Stimulated activated memory B cell treated with anti-CD40 and anti-IgM and Interleukin-4, amounts not matched to agents 10 μg/mL and 1 μg/mL and 100 μg/mL, for 72 hours (primary cell): ENCODE measurements around the gene TSPEAR.

ENCODE experiments used
- ATAC-seq: fragments of 150-1000 bp; cut with Tn5 transposase; 2 replicates; pipeline ENCODE4 v1.10.0; 2021
- H3K27ac Mint-ChIP-seq: one replicate; pipeline ENCODE4 v1.8.0; 2022; ENCODE audit warnings: mild to moderate bottlenecking, mixed read lengths
- H3K27me3 Mint-ChIP-seq: one replicate; pipeline ENCODE4 v1.8.0; 2022; ENCODE audit warnings: mixed read lengths
- H3K36me3 Mint-ChIP-seq: one replicate; pipeline ENCODE4 v1.8.0; 2022; ENCODE audit warnings: mixed read lengths
- H3K4me1 Mint-ChIP-seq: one replicate; pipeline ENCODE4 v1.8.0; 2022; ENCODE audit warnings: mixed read lengths
- H3K4me3 Mint-ChIP-seq: one replicate; pipeline ENCODE4 v1.8.0; 2022; ENCODE audit warnings: mild to moderate bottlenecking, moderate library complexity, mixed read lengths
- H3K9me3 Mint-ChIP-seq: one replicate; pipeline ENCODE4 v1.8.0; 2022; ENCODE audit warnings: mixed read lengths

Gene TSPEAR

DNA sequence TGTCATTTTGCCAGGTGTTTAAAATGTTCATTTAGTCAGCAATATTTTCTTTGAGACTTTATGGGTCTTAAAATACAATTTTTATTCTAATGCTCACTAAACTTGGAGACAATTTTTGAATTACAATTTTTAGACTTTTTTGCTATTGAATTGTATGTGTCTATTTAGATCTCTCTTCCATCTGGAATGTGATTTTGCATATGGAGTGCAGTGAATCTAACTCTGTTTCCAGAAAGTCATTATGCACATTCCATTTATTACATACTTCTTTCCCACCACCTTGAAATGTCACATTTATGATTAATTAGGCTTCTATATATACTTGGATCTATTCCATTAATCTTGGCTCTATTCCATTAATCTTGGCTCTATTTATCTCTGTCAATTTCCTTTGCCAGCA lies 5.6 kb upstream of the TSPEAR start:
- no peaks in the 10 kb centered on the region for H3K9me3 Mint-ChIP-seq
- no peaks in the 10 kb centered on the region for H3K4me1 Mint-ChIP-seq
- H3K27me3 Mint-ChIP-seq: peaks cover 75% of the 10 kb centered on the region
- ATAC-seq: no peak
- H3K27ac Mint-ChIP-seq: no peak overlapping the region
- H3K36me3 Mint-ChIP-seq: no peaks in the 10 kb centered on the region
- H3K4me3 Mint-ChIP-seq: no peak overlapping the region

- no peak for ATAC-seq
- Mint-ChIP-seq H3K9me3 (no peaks in the 10 kb centered on the region), H3K27me3 (peaks cover 75% of the 10 kb centered on the region), H3K4me1 (no peaks in the 10 kb centered on the region), H3K27ac (no peak overlapping the region), H3K4me3 (no peak overlapping the region), H3K36me3 (no peaks in the 10 kb centered on the region)
Measured at GRCh38 chr21:44714905-44715304, 3.5 kb upstream of the TSPEAR start.

DNA sequence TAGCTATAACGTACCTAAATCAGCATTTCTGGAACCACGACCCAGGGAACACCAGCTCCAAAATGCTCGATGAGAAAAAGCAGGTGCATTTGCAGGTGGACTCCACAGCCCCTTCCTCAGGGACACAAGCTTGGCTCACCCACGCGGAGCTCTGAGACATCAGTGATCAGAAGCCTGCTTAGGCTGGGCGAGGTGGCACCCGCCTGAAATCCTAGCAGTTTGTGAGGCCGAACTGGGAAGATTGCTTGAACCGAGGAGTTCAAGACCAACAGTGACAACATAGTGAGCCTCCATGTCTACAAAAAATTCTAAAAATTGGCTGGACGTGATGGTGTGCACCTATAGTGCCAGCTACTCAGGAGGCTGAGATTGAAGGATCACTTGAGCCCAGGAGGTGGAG lies 2.5 kb upstream of the TSPEAR start:
- H3K4me3 Mint-ChIP-seq: no peak overlapping the region
- H3K4me1 Mint-ChIP-seq: no peaks in the 10 kb centered on the region
- H3K27me3 Mint-ChIP-seq: peaks cover 75% of the 10 kb centered on the region
- no peaks in the 10 kb centered on the region for H3K9me3 Mint-ChIP-seq
- no peak overlapping the region for H3K27ac Mint-ChIP-seq
- no peak for ATAC-seq
- no peaks in the 10 kb centered on the region for H3K36me3 Mint-ChIP-seq

- no peak overlapping the region for H3K27ac Mint-ChIP-seq
- no peaks in the 10 kb centered on the region for H3K36me3 Mint-ChIP-seq
- peaks cover 75% of the 10 kb centered on the region for H3K27me3 Mint-ChIP-seq
Measured at GRCh38 chr21:44713130-44713529, 1.8 kb upstream of the TSPEAR start.

GRCh38 chr21:44712203-44713028 lies 1.0 kb upstream of the TSPEAR start:
- Mint-ChIP-seq H3K9me3 (no peaks in the 10 kb centered on the region), H3K4me1 (no peaks in the 10 kb centered on the region), H3K4me3 (no peak overlapping the region), H3K36me3 (no peaks in the 10 kb centered on the region), H3K27me3 (peaks cover 78% of the 10 kb centered on the region), H3K27ac (no peak overlapping the region)
- ATAC-seq: no peak

More at GRCh38 chr21:44713130-44713529, 1.8 kb upstream of the TSPEAR start:
- Mint-ChIP-seq H3K9me3 (no peaks in the 10 kb centered on the region), H3K4me3 (no peak overlapping the region), H3K4me1 (no peaks in the 10 kb centered on the region)
- ATAC-seq: no peak

GRCh38 chr21:44710756-44711326 lies 531 bp downstream of the TSPEAR start:
- H3K4me3 Mint-ChIP-seq: no peak overlapping the region
- no peak for ATAC-seq
- no peak overlapping the region for H3K27ac Mint-ChIP-seq
- H3K4me1 Mint-ChIP-seq: no peaks in the 10 kb centered on the region
- H3K27me3 Mint-ChIP-seq: peaks cover 93% of the 10 kb centered on the region
- no peaks in the 10 kb centered on the region for H3K9me3 Mint-ChIP-seq
- H3K36me3 Mint-ChIP-seq: no peaks in the 10 kb centered on the region

DNA sequence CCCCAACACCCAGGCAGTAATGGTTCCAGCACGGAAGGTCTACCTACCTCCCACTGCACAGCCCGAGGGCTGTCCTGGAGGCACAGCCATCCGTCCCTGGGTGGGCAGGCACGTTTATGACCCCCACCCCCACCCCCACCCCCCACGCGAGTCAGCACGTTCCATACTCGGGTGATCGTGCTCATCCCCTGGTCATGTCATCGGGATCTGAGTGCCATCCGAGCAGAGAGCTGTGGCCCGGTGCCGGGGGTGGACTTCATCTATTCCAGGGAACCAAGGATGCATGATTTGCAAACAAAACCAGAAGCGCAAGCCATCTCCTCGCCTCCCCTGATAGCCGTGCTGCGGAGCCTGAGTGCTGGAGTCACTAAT lies 1.1 kb downstream of the TSPEAR start:
- no peaks in the 10 kb centered on the region for H3K9me3 Mint-ChIP-seq
- H3K27ac Mint-ChIP-seq: no peak overlapping the region
- no peak overlapping the region for H3K4me3 Mint-ChIP-seq
- H3K27me3 Mint-ChIP-seq: peaks cover 99% of the 10 kb centered on the region
- H3K4me1 Mint-ChIP-seq: no peaks in the 10 kb centered on the region
- H3K36me3 Mint-ChIP-seq: no peaks in the 10 kb centered on the region
- no peak for ATAC-seq

DNA sequence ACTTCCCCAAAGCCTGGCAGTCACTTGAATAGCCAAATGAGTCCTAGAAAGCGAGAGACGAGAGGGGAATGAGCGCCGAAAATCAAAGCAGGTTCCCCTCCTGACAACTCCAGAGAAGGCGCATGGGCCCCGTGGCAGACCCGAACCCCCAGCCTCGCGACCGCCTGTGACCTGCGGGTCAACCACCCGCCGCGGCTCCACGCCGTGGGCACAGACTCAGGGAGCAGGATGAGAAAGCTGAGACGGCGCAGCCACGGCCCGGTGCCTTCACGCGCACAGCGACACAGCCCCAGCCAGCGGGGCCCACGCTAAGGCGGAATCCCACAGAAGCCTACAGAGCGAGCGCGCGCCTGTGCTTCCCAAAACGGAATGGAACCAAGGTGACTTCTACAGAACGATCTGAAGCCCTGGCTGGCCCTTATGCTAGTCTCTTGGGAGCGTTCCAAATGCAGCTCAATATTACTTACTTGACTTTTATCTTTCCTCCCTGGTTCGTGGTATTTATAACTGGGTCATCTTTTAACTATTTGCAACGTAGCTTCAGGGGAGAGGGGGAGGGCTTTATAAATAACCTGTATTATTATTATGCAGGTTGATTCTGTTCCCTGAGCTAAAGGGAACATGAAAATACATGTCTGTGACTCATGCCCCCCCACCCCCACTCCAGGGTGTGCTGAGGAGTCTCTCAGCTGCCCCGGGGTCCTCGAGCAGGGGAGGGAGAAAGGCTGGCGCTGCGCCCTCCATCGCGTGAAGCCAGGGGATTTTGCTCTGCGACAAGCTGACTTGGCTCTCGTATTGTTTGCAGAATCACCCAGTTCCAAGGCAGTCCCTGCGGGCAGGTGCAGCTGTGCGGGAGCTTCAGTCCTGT lies 1.7 kb downstream of the TSPEAR start:
- no peak for ATAC-seq
- no peaks in the 10 kb centered on the region for H3K4me1 Mint-ChIP-seq
- H3K9me3 Mint-ChIP-seq: no peaks in the 10 kb centered on the region
- no peak overlapping the region for H3K27ac Mint-ChIP-seq
- no peaks in the 10 kb centered on the region for H3K36me3 Mint-ChIP-seq
- H3K4me3 Mint-ChIP-seq: no peak overlapping the region
- peaks cover 100% of the 10 kb centered on the region for H3K27me3 Mint-ChIP-seq

GRCh38 chr21:44708866-44709425 lies 2.4 kb downstream of the TSPEAR start:
- Mint-ChIP-seq H3K36me3 (no peaks in the 10 kb centered on the region), H3K4me3 (no peak overlapping the region), H3K9me3 (no peaks in the 10 kb centered on the region), H3K4me1 (no peaks in the 10 kb centered on the region), H3K27ac (no peak overlapping the region), H3K27me3 (peaks cover 100% of the 10 kb centered on the region)
- no peak for ATAC-seq

DNA sequence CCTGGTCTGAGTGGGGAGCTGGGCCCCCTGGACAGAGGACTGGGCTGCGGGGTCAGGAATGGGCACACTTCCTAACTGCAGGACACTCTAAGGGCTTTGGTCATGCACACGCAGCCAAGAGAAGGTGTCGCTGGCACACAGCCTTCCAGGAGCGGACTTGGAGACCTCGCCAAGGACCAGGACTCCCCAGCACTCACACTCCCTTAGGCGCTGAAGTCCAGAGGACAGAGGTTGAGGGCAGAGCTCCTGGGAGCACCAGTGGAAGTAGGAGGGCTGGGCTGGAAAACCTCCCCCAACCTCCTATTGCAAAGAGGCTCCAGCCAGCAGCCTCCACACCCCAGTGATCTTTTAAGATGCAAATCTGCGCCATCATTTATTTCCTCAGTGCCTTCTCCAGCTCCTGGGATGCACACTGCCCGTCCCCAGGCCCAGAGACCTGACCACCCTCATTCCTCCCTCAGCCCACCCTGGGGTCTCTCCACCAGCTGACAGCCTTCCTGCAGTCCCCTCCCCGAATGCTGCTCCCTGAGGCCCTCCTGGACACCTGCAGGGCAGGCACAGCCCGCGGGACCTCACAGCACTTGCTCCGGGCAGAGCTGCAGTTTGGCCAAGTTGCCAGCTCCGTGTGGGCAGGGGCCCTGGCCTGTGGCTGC lies 3.0 kb downstream of the TSPEAR start:
- H3K9me3 Mint-ChIP-seq: no peaks in the 10 kb centered on the region
- H3K27ac Mint-ChIP-seq: no peak overlapping the region
- no peak overlapping the region for H3K4me3 Mint-ChIP-seq
- no peaks in the 10 kb centered on the region for H3K4me1 Mint-ChIP-seq
- no peak for ATAC-seq
- H3K36me3 Mint-ChIP-seq: no peaks in the 10 kb centered on the region
- H3K27me3 Mint-ChIP-seq: peaks cover 100% of the 10 kb centered on the region

DNA sequence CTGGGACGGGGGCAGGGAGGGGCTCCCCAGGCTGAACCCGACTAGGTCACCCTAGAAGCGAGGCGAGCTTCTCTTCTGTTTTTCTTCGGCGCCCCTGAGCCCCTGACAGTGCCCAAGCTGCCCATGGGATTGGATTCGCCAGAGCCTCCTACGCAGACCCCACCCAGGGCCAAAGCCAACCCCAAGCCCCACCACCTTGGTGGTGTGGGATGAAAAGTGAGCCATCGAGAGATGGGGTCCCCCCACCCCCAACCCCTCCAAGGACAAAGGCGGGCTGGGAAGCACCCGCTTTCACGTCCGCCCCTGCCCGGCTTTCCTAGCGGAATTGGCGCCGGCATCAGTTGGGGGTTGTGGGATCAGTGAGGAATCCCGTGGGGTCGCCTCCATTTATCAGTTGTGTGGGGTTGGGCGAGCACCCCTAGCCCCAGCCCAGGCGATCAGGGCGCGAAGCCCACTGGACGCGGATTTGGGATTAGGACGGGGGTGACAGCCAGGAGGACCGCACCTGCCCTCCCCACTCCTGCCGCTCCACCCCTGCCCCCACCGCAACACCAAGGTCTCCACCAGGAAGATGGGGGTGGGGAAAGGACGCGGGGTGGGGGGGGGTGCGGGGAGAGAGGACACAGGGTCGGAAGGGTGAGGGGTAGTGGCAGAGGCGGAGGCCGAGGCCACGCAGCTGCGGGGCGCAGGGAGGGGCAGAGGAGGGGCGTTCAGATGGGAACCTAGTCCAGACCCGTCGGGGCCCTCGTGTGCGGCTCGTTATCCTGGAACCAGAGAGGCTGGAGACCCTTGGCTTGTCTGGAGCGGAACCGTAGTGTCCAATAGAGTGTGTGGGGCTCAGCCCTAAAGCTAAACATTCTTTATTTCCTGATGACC lies 4.4 kb downstream of the TSPEAR start:
- no peaks in the 10 kb centered on the region for H3K4me1 Mint-ChIP-seq
- H3K36me3 Mint-ChIP-seq: no peaks in the 10 kb centered on the region
- ATAC-seq: no peak
- no peaks in the 10 kb centered on the region for H3K9me3 Mint-ChIP-seq
- no peak overlapping the region for H3K4me3 Mint-ChIP-seq
- H3K27me3 Mint-ChIP-seq: peaks cover 100% of the 10 kb centered on the region
- H3K27ac Mint-ChIP-seq: no peak overlapping the region

DNA sequence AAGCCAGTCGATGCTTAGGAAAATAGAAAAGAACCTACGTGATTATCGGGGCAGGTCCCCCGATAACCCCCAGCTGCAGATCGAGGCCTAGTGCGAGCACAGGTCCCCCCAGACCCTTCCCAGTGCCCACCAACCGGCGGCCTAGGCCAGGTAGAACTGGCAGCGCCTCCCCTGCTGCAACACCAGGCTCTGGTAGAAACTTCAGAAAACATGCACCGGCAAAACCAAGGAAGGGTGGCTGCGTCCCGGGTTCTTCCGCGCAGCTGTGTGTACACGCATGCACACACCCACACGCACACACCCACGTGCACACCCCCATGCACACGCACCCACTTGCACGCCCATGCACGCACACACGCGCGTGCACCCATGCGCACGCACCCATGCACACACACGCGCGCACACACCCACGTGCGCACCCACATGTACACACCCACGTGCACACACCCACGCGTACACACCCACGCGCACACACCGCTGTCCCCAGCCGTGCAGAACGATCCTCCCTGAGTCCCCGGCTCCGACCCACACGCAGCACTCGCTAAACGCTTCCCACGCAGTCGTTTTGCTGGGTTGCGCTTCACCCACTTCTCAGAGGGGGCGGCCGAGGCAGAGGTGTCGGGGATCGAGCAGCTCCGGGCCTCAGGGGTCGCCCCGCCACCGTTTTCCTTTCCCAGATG lies 5.2 kb downstream of the TSPEAR start:
- no peaks in the 10 kb centered on the region for H3K4me1 Mint-ChIP-seq
- no peaks in the 10 kb centered on the region for H3K9me3 Mint-ChIP-seq
- H3K4me3 Mint-ChIP-seq: no peak overlapping the region
- H3K36me3 Mint-ChIP-seq: no peaks in the 10 kb centered on the region
- H3K27me3 Mint-ChIP-seq: peaks cover 100% of the 10 kb centered on the region
- no peak for ATAC-seq
- H3K27ac Mint-ChIP-seq: no peak overlapping the region

- no peak overlapping the region for H3K4me3 Mint-ChIP-seq
- H3K9me3 Mint-ChIP-seq: no peaks in the 10 kb centered on the region
- H3K27ac Mint-ChIP-seq: no peak overlapping the region
- peaks cover 100% of the 10 kb centered on the region for H3K27me3 Mint-ChIP-seq
- ATAC-seq: no peak
- no peaks in the 10 kb centered on the region for H3K36me3 Mint-ChIP-seq
- H3K4me1 Mint-ChIP-seq: no peaks in the 10 kb centered on the region
Measured at GRCh38 chr21:44704636-44705001, 6.8 kb downstream of the TSPEAR start.
